Cardiac muscle cell (in vitro differentiated cells and primary cell): ENCODE measurements around the gene PIM3. TPM values are rescaled to one million over a fixed set of nuclear protein-coding genes. Genes with fewer than 3 reads are reported as not detected.

ENCODE experiments used
- DNase-seq, 2 donors: peaks; one replicate each; pipeline versions ENCODE4 v3.0.0 to v3.0.0-alpha.2; 2010 to 2017; ENCODE audit warnings: low read depth in 1 of 2, low spot score in 1 of 2
- H3K27ac ChIP-seq: fragments of 200-600 bp; sonication (generic); 2 replicates; pipeline ENCODE4 v1.5.1; 2016
- H3K27me3 ChIP-seq: fragments of 200-600 bp; sonication (generic); 2 replicates; pipeline ENCODE4 v1.6.0; 2016; ENCODE audit warnings: control low read depth
- H3K36me3 ChIP-seq: fragments of 200-600 bp; sonication (generic); 2 replicates; pipeline ENCODE4 v1.5.1; 2016; ENCODE audit warnings: control low read depth
- H3K4me1 ChIP-seq: fragments of 200-600 bp; sonication (generic); 2 replicates; pipeline ENCODE4 v1.8.1; 2017; ENCODE audit warnings: low read depth, mild to moderate bottlenecking, mixed run types
- H3K4me3 ChIP-seq: fragments of 200-600 bp; sonication (generic); 2 replicates; pipeline ENCODE4 v1.5.1; 2016; ENCODE audit warnings: mild to moderate bottlenecking
- H3K9me3 ChIP-seq: fragments of 200-600 bp; sonication (generic); 2 replicates; pipeline ENCODE4 v1.5.1; 2017; ENCODE audit warnings: low read depth, mild to moderate bottlenecking, control low read depth
- CTCF ChIP-seq: IDR thresholded peaks from 2 replicates; pipeline ENCODE4 v1.5.1; 2012; ENCODE audit warnings: low read depth, mild to moderate bottlenecking, low read length
- polyA plus RNA-seq: library from polyadenylated mRNA; unstranded; fragments of >200 nt; fragmentation: Nextera tagmentation; extraction: Ambion mirVana; gene quantifications from 2 replicates; pipeline ENCODE4 v1.2.1, GENCODE V29; 2016
- total RNA-seq: library from RNA; depleted of rRNA; stranded (reverse); fragments of >200 nt; gene quantifications from 2 replicates; pipeline ENCODE4 v1.2.3, GENCODE V29; 2016

Gene PIM3
- total and polyA plus RNA-seq, 2 experiments from 2014 or later: 46.1 to 62.2 TPM

GRCh38 chr22:49996119-49996517 lies 35.5 kb downstream of the PIM3 start:
- H3K27ac ChIP-seq: no peak overlapping the region
- no peaks in the 10 kb centered on the region for H3K9me3 ChIP-seq
- no peak for DNase-seq
- no peaks in the 10 kb centered on the region for H3K4me1 ChIP-seq
- H3K27me3 ChIP-seq: peaks cover 14% of the 10 kb centered on the region
- no peak for TF ChIP-seq CTCF
- no peak overlapping the region for H3K4me3 ChIP-seq
- no peaks in the 10 kb centered on the region for H3K36me3 ChIP-seq

GRCh38 chr22:49996518-49997250 lies 36.1 kb downstream of the PIM3 start:
- Histone ChIP-seq H3K4me3 (no peak overlapping the region), H3K27ac (no peak overlapping the region), H3K27me3 (peaks cover 20% of the 10 kb centered on the region), H3K9me3 (no peaks in the 10 kb centered on the region), H3K36me3 (no peaks in the 10 kb centered on the region), H3K4me1 (no peaks in the 10 kb centered on the region)
- DNase-seq: no peak
- TF ChIP-seq CTCF: no peak

GRCh38 chr22:49997251-49997599 lies 36.7 kb downstream of the PIM3 start:
- Histone ChIP-seq H3K4me1 (no peaks in the 10 kb centered on the region), H3K4me3 (no peak overlapping the region), H3K27me3 (peaks cover 23% of the 10 kb centered on the region), H3K36me3 (no peaks in the 10 kb centered on the region), H3K9me3 (no peaks in the 10 kb centered on the region), H3K27ac (no peak overlapping the region)
- no peak for TF ChIP-seq CTCF
- DNase-seq: no peak

GRCh38 chr22:49997932-49998717 lies 37.6 kb downstream of the PIM3 start:
- DNase-seq: no peak

GRCh38 chr22:49998718-49999062 lies 38.1 kb downstream of the PIM3 start:
- H3K27me3 ChIP-seq: peaks cover 25% of the 10 kb centered on the region
- DNase-seq: no peak
- TF ChIP-seq CTCF: no peak
- H3K4me3 ChIP-seq: no peak overlapping the region
- H3K27ac ChIP-seq: no peak overlapping the region
- H3K36me3 ChIP-seq: no peaks in the 10 kb centered on the region
- H3K9me3 ChIP-seq: no peaks in the 10 kb centered on the region
- H3K4me1 ChIP-seq: no peaks in the 10 kb centered on the region

More at GRCh38 chr22:49997932-49998717, 37.6 kb downstream of the PIM3 start:
- Histone ChIP-seq H3K9me3 (no peaks in the 10 kb centered on the region), H3K36me3 (no peaks in the 10 kb centered on the region), H3K4me1 (no peaks in the 10 kb centered on the region), H3K27me3 (peaks cover 23% of the 10 kb centered on the region), H3K4me3 (no peak overlapping the region), H3K27ac (no peak overlapping the region)
- no peak for TF ChIP-seq CTCF
